Keratinocyte (primary cell): ENCODE results near the gene GATA2. TPM values are rescaled to one million over a fixed set of nuclear protein-coding genes. Genes with fewer than 3 reads are reported as not detected.

Experiments used
- DNase-seq: peaks from one replicate; pipeline ENCODE4 v3.0.0-alpha.2; 2011; ENCODE audit warnings: low read depth, missing footprints, low spot score
- FAIRE-seq: peaks from 2 replicates; lab custom pipeline; 2011; peaks lifted over from hg19 to GRCh38; lab: Jason Lieb, UNC
- H2AFZ ChIP-seq: 2 replicates; pipeline ENCODE4 v1.6.0; 2012; ENCODE audit warnings: low read length, control low read depth, inconsistent platforms; ENCODE audit not compliant: control insufficient read depth
- H3K27ac ChIP-seq: 2 replicates; pipeline ENCODE4 v1.5.1; 2011; ENCODE audit warnings: low read length; ENCODE audit not compliant: control insufficient read depth, insufficient read depth
- H3K27me3 ChIP-seq: 3 replicates; pipeline ENCODE4 v1.6.0; 2011; ENCODE audit warnings: low read length; ENCODE audit not compliant: control insufficient read depth, insufficient read depth; ENCODE audit errors: extremely low read depth
- H3K36me3 ChIP-seq, 2 experiments: 2 replicates in 1 of 2; 3 replicates in 1 of 2; pipeline ENCODE4 v1.5.1; 2011; ENCODE audit warnings: low read length in 2 of 2, mild to moderate bottlenecking in 1 of 2; ENCODE audit not compliant: control insufficient read depth in 2 of 2, insufficient read depth in 2 of 2; ENCODE audit errors: extremely low read depth in 1 of 2
- H3K4me1 ChIP-seq: 3 replicates; pipeline ENCODE4 v1.5.1; 2011; ENCODE audit warnings: low read length; ENCODE audit not compliant: control insufficient read depth, insufficient read depth; ENCODE audit errors: extremely low read depth
- H3K4me2 ChIP-seq: 3 replicates; pipeline ENCODE4 v1.6.0; 2011; ENCODE audit warnings: low read depth, low read length; ENCODE audit not compliant: control insufficient read depth, insufficient read depth; ENCODE audit errors: extremely low read depth
- H3K4me3 ChIP-seq, 3 experiments: fragments of 200-600 bp in 1 of 3; sonication (generic) in 1 of 3; 2 replicates in 2 of 3; 3 replicates in 1 of 3; pipeline ENCODE4 v1.5.1; 2011 to 2016; ENCODE audit warnings: low read length in 3 of 3, mild to moderate bottlenecking in 3 of 3, control low read depth in 2 of 3, inconsistent platforms in 1 of 3, low read depth in 1 of 3, mixed read lengths in 1 of 3, mixed run types in 1 of 3, moderate library complexity in 1 of 3; ENCODE audit not compliant: control insufficient read depth in 2 of 3, insufficient read depth in 2 of 3; ENCODE audit errors: extremely low read depth in 1 of 3
- H3K79me2 ChIP-seq: 2 replicates; pipeline ENCODE4 v1.6.0; 2012; ENCODE audit warnings: low read length; ENCODE audit not compliant: control insufficient read depth, insufficient read depth
- H3K9ac ChIP-seq: 3 replicates; pipeline ENCODE4 v1.6.0; 2011; ENCODE audit warnings: low read length; ENCODE audit not compliant: control insufficient read depth, insufficient read depth; ENCODE audit errors: extremely low read depth
- H3K9me1 ChIP-seq: 3 replicates; pipeline ENCODE4 v1.6.0; 2011; ENCODE audit warnings: low read length; ENCODE audit not compliant: control insufficient read depth, insufficient read depth; ENCODE audit errors: extremely low read depth
- H3K9me3 ChIP-seq: 2 replicates; pipeline ENCODE4 v1.5.1; 2012; ENCODE audit warnings: low read depth, low read length; ENCODE audit not compliant: control insufficient read depth
- H4K20me1 ChIP-seq: 3 replicates; pipeline ENCODE4 v1.6.0; 2011; ENCODE audit warnings: low read length; ENCODE audit not compliant: control insufficient read depth, insufficient read depth; ENCODE audit errors: extremely low read depth
- EZH2 ChIP-seq: IDR thresholded peaks from one replicate; pipeline ENCODE4 v1.6.1; 2012; ENCODE audit warnings: inconsistent platforms, mild to moderate bottlenecking, low read length, moderate library complexity
- dilution Hi-C: fragments of 300-500 bp; cut with MboI; formaldehyde crosslinking; loops from one replicate; pipeline ENCODE4 v1.7.0; 2020; ENCODE audit warnings: low sequenced_read_pairs; ENCODE audit not compliant: extremely low pct_ligation_motif_present
- polyA plus RNA-seq, 5 experiments: library from polyadenylated mRNA; depleted of rRNA in 3 of 5; stranded (reverse) in 3 of 5; stranded (forward) in 1 of 5; unstranded in 1 of 5; fragments of >200 nt; gene quantifications; 1 replicate in 1 of 5; 2 replicates in 3 of 5; 3 replicates in 1 of 5; pipeline versions ENCODE4 v1.2.1 to v1.2.3, GENCODE V29; 2011 to 2012; ENCODE audit warnings: missing spikeins in 2 of 5, low read depth in 1 of 5, low replicate concordance in 1 of 5
- TF ChIP-seq, protein P1 (sequence below), 3 experiments: IDR thresholded peaks in 1 of 3; conservative IDR thresholded peaks in 1 of 3; optimal IDR thresholded peaks in 1 of 3; 2 replicates in 2 of 3; 3 replicates in 1 of 3; pipeline versions ENCODE3 to v1.5.1; 2011; ENCODE audit warnings: low read length in 3 of 3, mild to moderate bottlenecking in 3 of 3, moderate library complexity in 2 of 3, control low read depth in 1 of 3, inconsistent platforms in 1 of 3; ENCODE audit not compliant: insufficient read depth in 2 of 3; ENCODE audit errors: extremely low read depth in 1 of 3

GATA2 gene
- polyA plus RNA-seq, 1 donor (not counting 4 experiments of a cell fraction or from before 2014, with no cell fraction given) = not detected

GRCh38 chr3:128523591-128523990, 30.6 kb upstream of the GATA2 start:
- H2AFZ ChIP-seq = no peak overlapping the region
- no peak overlapping the region for H3K27ac ChIP-seq
- no peak for DNase-seq
- H3K4me1 ChIP-seq = no peaks in the 10 kb centered on the region
- H4K20me1 ChIP-seq = no peaks in the 10 kb centered on the region
- no peaks in the 10 kb centered on the region for H3K9me1 ChIP-seq
- no peaks in the 10 kb centered on the region for H3K79me2 ChIP-seq
- no peak overlapping the region for H3K9ac ChIP-seq
- no peak for FAIRE-seq
- no peak for TF ChIP-seq EZH2
- TF ChIP-seq, protein P1, sequence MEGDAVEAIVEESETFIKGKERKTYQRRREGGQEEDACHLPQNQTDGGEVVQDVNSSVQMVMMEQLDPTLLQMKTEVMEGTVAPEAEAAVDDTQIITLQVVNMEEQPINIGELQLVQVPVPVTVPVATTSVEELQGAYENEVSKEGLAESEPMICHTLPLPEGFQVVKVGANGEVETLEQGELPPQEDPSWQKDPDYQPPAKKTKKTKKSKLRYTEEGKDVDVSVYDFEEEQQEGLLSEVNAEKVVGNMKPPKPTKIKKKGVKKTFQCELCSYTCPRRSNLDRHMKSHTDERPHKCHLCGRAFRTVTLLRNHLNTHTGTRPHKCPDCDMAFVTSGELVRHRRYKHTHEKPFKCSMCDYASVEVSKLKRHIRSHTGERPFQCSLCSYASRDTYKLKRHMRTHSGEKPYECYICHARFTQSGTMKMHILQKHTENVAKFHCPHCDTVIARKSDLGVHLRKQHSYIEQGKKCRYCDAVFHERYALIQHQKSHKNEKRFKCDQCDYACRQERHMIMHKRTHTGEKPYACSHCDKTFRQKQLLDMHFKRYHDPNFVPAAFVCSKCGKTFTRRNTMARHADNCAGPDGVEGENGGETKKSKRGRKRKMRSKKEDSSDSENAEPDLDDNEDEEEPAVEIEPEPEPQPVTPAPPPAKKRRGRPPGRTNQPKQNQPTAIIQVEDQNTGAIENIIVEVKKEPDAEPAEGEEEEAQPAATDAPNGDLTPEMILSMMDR (optimal IDR thresholded peaks at IDR 0.05 in 1 of 3, IDR thresholded peaks at IDR 0.05 in 1 of 3, conservative IDR thresholded peaks at IDR 0.05 in 1 of 3; ENCODE audit: extremely low read depth in 1 of 3, insufficient read depth in 2 of 3, low read length in 3 of 3) = no peak
- dilution Hi-C loops = no loop called here
- H3K27me3 ChIP-seq = peaks cover 19% of the 10 kb centered on the region
- no peak overlapping the region for H3K4me3 ChIP-seq
- H3K4me2 ChIP-seq = no peak overlapping the region
- H3K9me3 ChIP-seq = no peaks in the 10 kb centered on the region
- H3K36me3 ChIP-seq = no peaks in the 10 kb centered on the region

- Histone ChIP-seq H3K27me3 (peaks cover 19% of the 10 kb centered on the region), H3K4me3 (no peak overlapping the region), H3K27ac (no peak overlapping the region), H3K9ac (no peak overlapping the region), H3K9me3 (no peaks in the 10 kb centered on the region), H3K4me2 (no peak overlapping the region), H3K36me3 (no peaks in the 10 kb centered on the region), H3K4me1 (no peaks in the 10 kb centered on the region), H3K9me1 (no peaks in the 10 kb centered on the region), H2AFZ (no peak overlapping the region), H4K20me1 (no peaks in the 10 kb centered on the region), H3K79me2 (no peaks in the 10 kb centered on the region)
- DNase-seq (no peak), FAIRE-seq (no peak)
- no peak for TF ChIP-seq EZH2
- TF ChIP-seq, protein P1 (optimal IDR thresholded peaks at IDR 0.05 in 1 of 3, IDR thresholded peaks at IDR 0.05 in 1 of 3, conservative IDR thresholded peaks at IDR 0.05 in 1 of 3; ENCODE audit: extremely low read depth in 1 of 3, insufficient read depth in 2 of 3, low read length in 3 of 3) = no peak
- dilution Hi-C loops = no loop called here
Measured at GRCh38 chr3:128521715-128522114, 28.7 kb upstream of the GATA2 start.
